B cell (primary cell): Measurements from ENCODE around the gene PAEP. TPM values are rescaled to one million over a fixed set of nuclear protein-coding genes. Genes with fewer than 3 reads are reported as not detected.

Experiments
- ATAC-seq: fragments of 200-7000 bp; cut with Tn5 transposase; one replicate; pipeline ENCODE4 v1.10.0; 2021; ENCODE audit warnings: low read depth, mild to moderate bottlenecking, moderate number of reproducible peaks, moderate library complexity
- CTCF ChIA-PET: fragments of 350-600 bp; sonication (Branson Sonifier 250); formaldehyde crosslinking; loops from one replicate; lab custom pipeline; 2021; ENCODE audit warnings: antibody characterized with exemption, inconsistent platforms; lab: Charles Lee
- POLR2A ChIA-PET: fragments of 350-600 bp; sonication (Branson Sonifier 250); formaldehyde crosslinking; loops from one replicate; lab custom pipeline; 2021; ENCODE audit warnings: antibody characterized with exemption; lab: Charles Lee
- DNase-seq: peaks from one replicate; pipeline ENCODE4 v3.0.0; 2013
- H2AFZ ChIP-seq: 2 replicates; pipeline ENCODE4 v1.6.1; 2012; ENCODE audit warnings: mild to moderate bottlenecking, low read depth, low read length; ENCODE audit not compliant: insufficient read depth, poor library complexity, severe bottlenecking
- H3K27ac ChIP-seq, 2 donors: 1 replicate in 1 of 2; 2 replicates in 1 of 2; pipeline ENCODE4 v1.5.1; 2012 to 2013; ENCODE audit warnings: low read length in 2 of 2, mild to moderate bottlenecking in 2 of 2, moderate library complexity in 1 of 2
- H3K27me3 ChIP-seq, 4 experiments: fragments of 200-600 bp in 1 of 4; sonication (generic) in 1 of 4; replicated peaks in 1 of 4; 1 replicate in 2 of 4; 2 replicates in 2 of 4; pipeline versions ENCODE4 v1.6.1 to v1.7.0; 2013 to 2016; ENCODE audit warnings: low read length in 3 of 4, mild to moderate bottlenecking in 2 of 4, mixed read lengths in 1 of 4, moderate library complexity in 1 of 4; ENCODE audit not compliant: insufficient read depth in 4 of 4, control insufficient read depth in 3 of 4; ENCODE audit errors: control extremely low read depth in 1 of 4
- H3K36me3 ChIP-seq, 2 experiments: replicated peaks in 1 of 2; 1 replicate in 1 of 2; 2 replicates in 1 of 2; pipeline versions ENCODE4 v1.6.1 to v1.7.1; 2013; ENCODE audit warnings: low read length in 1 of 2; ENCODE audit not compliant: insufficient read depth in 2 of 2, control insufficient read depth in 1 of 2; ENCODE audit errors: control extremely low read depth in 1 of 2, extremely low read depth in 1 of 2
- H3K4me1 ChIP-seq, 2 donors: fragments of 200-600 bp in 1 of 2; sonication (generic) in 1 of 2; 1 replicate in 1 of 2; 2 replicates in 1 of 2; pipeline versions ENCODE4 v1.5.1 to v1.6.1; 2013 to 2017; ENCODE audit warnings: low read length in 2 of 2; ENCODE audit not compliant: control insufficient read depth in 2 of 2, insufficient read depth in 2 of 2
- H3K4me2 ChIP-seq: replicated peaks from 2 replicates; pipeline ENCODE3; 2012; ENCODE audit warnings: mild to moderate bottlenecking, low read depth, low read length; ENCODE audit not compliant: poor library complexity, severe bottlenecking
- H3K4me3 ChIP-seq, 5 experiments: fragments of 200-600 bp in 1 of 5; sonication (generic) in 1 of 5; 1 replicate in 3 of 5; 2 replicates in 2 of 5; pipeline versions ENCODE4 v1.5.1 to v1.7.0; 2011 to 2016; ENCODE audit warnings: low read length in 4 of 5, mild to moderate bottlenecking in 4 of 5, low read depth in 2 of 5, control low read depth in 1 of 5, moderate library complexity in 1 of 5; ENCODE audit not compliant: insufficient read depth in 1 of 5; ENCODE audit errors: control extremely low read depth in 1 of 5, extremely low read depth in 1 of 5
- H3K79me2 ChIP-seq: fragments of 200-600 bp; sonication (generic); one replicate; pipeline ENCODE4 v1.6.0; 2016; ENCODE audit warnings: low read length; ENCODE audit not compliant: control insufficient read depth, insufficient read depth
- H3K9ac ChIP-seq: fragments of 200-600 bp; sonication (generic); 2 replicates; pipeline ENCODE4 v1.6.1; 2017; ENCODE audit warnings: mild to moderate bottlenecking, low read length, moderate library complexity
- H3K9me3 ChIP-seq, 3 donors: one replicate each; pipeline versions ENCODE4 v1.6.1 to v1.7.1; 2013; ENCODE audit warnings: low read length in 2 of 3; ENCODE audit not compliant: control insufficient read depth in 2 of 3, insufficient read depth in 1 of 3; ENCODE audit errors: control extremely low read depth in 1 of 3
- H4K20me1 ChIP-seq: 2 replicates; pipeline ENCODE4 v1.6.0; 2012; ENCODE audit warnings: mild to moderate bottlenecking, low read length; ENCODE audit not compliant: insufficient read depth, control insufficient read depth, poor library complexity, severe bottlenecking
- H3K27ac Mint-ChIP-seq: one replicate; pipeline ENCODE4 v1.8.0; 2021; ENCODE audit warnings: mixed read lengths
- H3K27me3 Mint-ChIP-seq: one replicate; pipeline ENCODE4 v1.8.0; 2021; ENCODE audit warnings: mixed read lengths
- H3K4me1 Mint-ChIP-seq: one replicate; pipeline ENCODE4 v1.8.0; 2021; ENCODE audit warnings: mixed read lengths
- H3K4me3 Mint-ChIP-seq: one replicate; pipeline ENCODE4 v1.8.0; 2021; ENCODE audit warnings: mixed read lengths
- H3K9me3 Mint-ChIP-seq: one replicate; pipeline ENCODE4 v1.8.0; 2022; ENCODE audit warnings: mixed read lengths; ENCODE audit not compliant: insufficient read depth
- EZH2 ChIP-seq: IDR thresholded peaks from 2 replicates; pipeline ENCODE4 v1.6.1; 2012; ENCODE audit warnings: borderline replicate concordance, low read depth, mild to moderate bottlenecking, moderate library complexity, low read length; ENCODE audit not compliant: insufficient read depth, poor library complexity, severe bottlenecking
- WGBS: methylation state at CpG from one replicate; pipeline ENCODE4 v1.1.5; 2013; ENCODE audit warnings: missing lambda C conversion rate; ENCODE audit not compliant: insufficient coverage; 5-methylcytosine and 5-hydroxymethylcytosine counted together
- intact Hi-C: fragments of 100-400 bp; cut with micrococcal nuclease; formaldehyde crosslinking; loops from one replicate; pipeline ENCODE4 v1.10.0; 2022
- polyA plus RNA-seq: library from polyadenylated mRNA; depleted of rRNA; stranded (reverse); fragments of >200 nt; gene quantifications from 2 replicates; pipeline ENCODE4 v1.2.3, GENCODE V29; 2012
- total RNA-seq, 2 donors: library from RNA; stranded (reverse); fragments of 120-200 nt in 1 of 2; gene quantifications; 1 replicate in 1 of 2; 2 replicates in 1 of 2; pipeline versions ENCODE4 v1.2.3 to v1.2.4, GENCODE V29; 2013 to 2022
- TF ChIP-seq, protein P1 (sequence below): fragments of 200-600 bp; IDR thresholded peaks from one replicate; pipeline ENCODE4 v1.8.0; 2022; ENCODE audit warnings: antibody characterized with exemption, mild to moderate bottlenecking

Gene PAEP
- total and polyA plus RNA-seq, 2 donors (not counting 1 experiment from before 2014, with no cell fraction given), result not detected

DNA sequence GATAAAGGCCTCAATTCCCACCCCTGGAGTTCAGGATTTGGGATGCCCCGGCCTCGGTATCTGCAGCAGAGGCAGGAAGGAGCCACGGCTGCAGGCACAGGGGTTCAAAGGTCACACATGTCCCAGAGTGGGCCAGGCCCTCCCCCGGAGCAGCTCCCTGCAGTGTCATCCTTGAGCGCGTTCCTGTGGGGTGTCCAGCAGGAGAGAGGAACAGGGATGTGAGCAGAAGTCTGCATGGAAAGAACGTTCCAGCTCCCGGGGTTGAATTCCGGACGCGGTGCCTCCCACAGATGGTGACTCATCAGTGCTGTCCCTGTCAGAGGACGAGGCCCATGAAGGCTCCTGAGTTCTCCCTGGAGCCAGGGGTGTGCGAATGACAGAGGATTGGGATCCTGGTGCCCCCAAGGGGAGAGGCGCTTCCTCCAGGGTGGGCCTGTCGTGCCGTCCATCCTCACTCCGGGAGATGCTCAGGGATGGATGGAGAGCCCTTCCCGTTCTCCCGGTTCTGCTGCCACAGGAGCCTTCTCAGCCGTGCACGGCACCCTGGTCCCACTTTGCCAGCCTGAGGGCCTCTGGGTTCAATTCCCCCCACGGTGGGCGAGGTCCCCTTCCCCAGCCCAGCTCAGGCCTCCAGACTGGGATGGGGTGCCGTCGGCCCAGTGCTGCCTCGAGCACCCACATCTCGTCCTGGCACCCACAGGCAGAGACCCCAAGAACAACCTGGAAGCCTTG, 37.3 kb upstream of the PAEP start:
- no peak overlapping the region for H3K27ac Mint-ChIP-seq
- Histone ChIP-seq H3K9ac (no peak overlapping the region), H3K27me3 (no peaks in the 10 kb centered on the region), H3K4me3 (no peak overlapping the region), H3K9me3 (peaks cover 0 to 8% (median 0%) of the 10 kb centered on the region in 3 donors), H3K4me1 (no peaks in the 10 kb centered on the region), H3K4me2 (no peak overlapping the region), H4K20me1 (no peaks in the 10 kb centered on the region), H2AFZ (no peak overlapping the region), H3K36me3 (no peaks in the 10 kb centered on the region), H3K27ac (no peak overlapping the region), H3K79me2 (no peaks in the 10 kb centered on the region)
- 85% methylated on average over 27 of the region's 27 CpGs for WGBS
- ATAC-seq (no peak), DNase-seq (no peak)
- no peaks in the 10 kb centered on the region for H3K4me1 Mint-ChIP-seq
- TF ChIP-seq EZH2, result no peak
- TF ChIP-seq, protein P1, sequence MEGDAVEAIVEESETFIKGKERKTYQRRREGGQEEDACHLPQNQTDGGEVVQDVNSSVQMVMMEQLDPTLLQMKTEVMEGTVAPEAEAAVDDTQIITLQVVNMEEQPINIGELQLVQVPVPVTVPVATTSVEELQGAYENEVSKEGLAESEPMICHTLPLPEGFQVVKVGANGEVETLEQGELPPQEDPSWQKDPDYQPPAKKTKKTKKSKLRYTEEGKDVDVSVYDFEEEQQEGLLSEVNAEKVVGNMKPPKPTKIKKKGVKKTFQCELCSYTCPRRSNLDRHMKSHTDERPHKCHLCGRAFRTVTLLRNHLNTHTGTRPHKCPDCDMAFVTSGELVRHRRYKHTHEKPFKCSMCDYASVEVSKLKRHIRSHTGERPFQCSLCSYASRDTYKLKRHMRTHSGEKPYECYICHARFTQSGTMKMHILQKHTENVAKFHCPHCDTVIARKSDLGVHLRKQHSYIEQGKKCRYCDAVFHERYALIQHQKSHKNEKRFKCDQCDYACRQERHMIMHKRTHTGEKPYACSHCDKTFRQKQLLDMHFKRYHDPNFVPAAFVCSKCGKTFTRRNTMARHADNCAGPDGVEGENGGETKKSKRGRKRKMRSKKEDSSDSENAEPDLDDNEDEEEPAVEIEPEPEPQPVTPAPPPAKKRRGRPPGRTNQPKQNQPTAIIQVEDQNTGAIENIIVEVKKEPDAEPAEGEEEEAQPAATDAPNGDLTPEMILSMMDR, result no peak
- ChIA-PET CTCF (no interaction called here), POLR2A (no interaction called here)
- H3K4me3 Mint-ChIP-seq, result no peak overlapping the region
- peaks cover 4% of the 10 kb centered on the region for H3K27me3 Mint-ChIP-seq
- no peaks in the 10 kb centered on the region for H3K9me3 Mint-ChIP-seq
- intact Hi-C loops, result no loop called here
